Sigmoid colon (tissue), 4 donors: Measurements from ENCODE around the gene ZSCAN22.

Experiments used
- CTCF ChIP-seq, 4 experiments: fragments of 450-650 bp in 3 of 4; fragments of 200-600 bp in 1 of 4; IDR thresholded peaks; one replicate each; pipeline ENCODE4 v1.5.1; 2016 to 2019; ENCODE audit warnings: antibody characterized with exemption in 4 of 4, mild to moderate bottlenecking in 3 of 4, moderate library complexity in 2 of 4
- POLR2A ChIP-seq, 2 donors: fragments of 450-650 bp; IDR thresholded peaks; one replicate each; pipeline ENCODE4 v1.6.1; 2016; ENCODE audit warnings: antibody characterized with exemption in 2 of 2, mild to moderate bottlenecking in 2 of 2, moderate library complexity in 2 of 2
- POLR2AphosphoS5 ChIP-seq, 4 donors: sonication (generic); formaldehyde crosslinking; IDR thresholded peaks; one replicate each; pipeline ENCODE4 v1.6.1; 2017; ENCODE audit warnings: antibody characterized with exemption in 4 of 4

GRCh38 chr19:58385313-58385890 lies 58.6 kb downstream of the ZSCAN22 start:
- TF ChIP-seq CTCF (IDR thresholded peaks at IDR 0.05) (no peak), POLR2A (IDR thresholded peaks at IDR 0.05) (no peak), POLR2AphosphoS5 (IDR thresholded peaks at IDR 0.05) (no peak)
